B cell (primary cell): ENCODE data around the gene LRRC66.

Experiments
- EZH2 ChIP-seq: IDR thresholded peaks from 2 replicates; pipeline ENCODE4 v1.6.1; 2012; ENCODE audit warnings: borderline replicate concordance, low read depth, mild to moderate bottlenecking, moderate library complexity, low read length; ENCODE audit not compliant: insufficient read depth, poor library complexity, severe bottlenecking
- TF ChIP-seq, protein P1 (sequence below): fragments of 200-600 bp; IDR thresholded peaks from one replicate; pipeline ENCODE4 v1.8.0; 2022; ENCODE audit warnings: antibody characterized with exemption, mild to moderate bottlenecking

DNA sequence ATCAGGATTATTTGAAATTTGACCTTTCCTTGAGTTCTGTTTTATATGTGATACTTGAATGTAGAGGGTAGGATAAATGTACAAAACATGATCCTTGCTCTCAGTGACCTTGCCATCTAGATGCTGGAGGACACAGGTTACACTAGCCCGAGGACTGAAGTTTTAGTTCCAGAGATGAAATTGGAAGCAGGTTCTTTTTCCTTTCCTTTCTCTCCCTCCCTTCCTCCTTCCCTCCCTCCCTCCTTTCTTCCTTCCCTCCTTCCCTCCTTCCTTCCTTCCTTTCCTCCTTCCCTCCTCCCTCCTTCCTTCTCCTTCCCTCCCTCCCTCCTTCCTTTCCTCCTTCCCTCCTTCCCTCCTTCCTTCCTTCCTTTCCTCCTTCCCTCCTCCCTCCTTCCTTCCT is 54.3 kb downstream of the LRRC66 start:
- TF ChIP-seq, protein P1, sequence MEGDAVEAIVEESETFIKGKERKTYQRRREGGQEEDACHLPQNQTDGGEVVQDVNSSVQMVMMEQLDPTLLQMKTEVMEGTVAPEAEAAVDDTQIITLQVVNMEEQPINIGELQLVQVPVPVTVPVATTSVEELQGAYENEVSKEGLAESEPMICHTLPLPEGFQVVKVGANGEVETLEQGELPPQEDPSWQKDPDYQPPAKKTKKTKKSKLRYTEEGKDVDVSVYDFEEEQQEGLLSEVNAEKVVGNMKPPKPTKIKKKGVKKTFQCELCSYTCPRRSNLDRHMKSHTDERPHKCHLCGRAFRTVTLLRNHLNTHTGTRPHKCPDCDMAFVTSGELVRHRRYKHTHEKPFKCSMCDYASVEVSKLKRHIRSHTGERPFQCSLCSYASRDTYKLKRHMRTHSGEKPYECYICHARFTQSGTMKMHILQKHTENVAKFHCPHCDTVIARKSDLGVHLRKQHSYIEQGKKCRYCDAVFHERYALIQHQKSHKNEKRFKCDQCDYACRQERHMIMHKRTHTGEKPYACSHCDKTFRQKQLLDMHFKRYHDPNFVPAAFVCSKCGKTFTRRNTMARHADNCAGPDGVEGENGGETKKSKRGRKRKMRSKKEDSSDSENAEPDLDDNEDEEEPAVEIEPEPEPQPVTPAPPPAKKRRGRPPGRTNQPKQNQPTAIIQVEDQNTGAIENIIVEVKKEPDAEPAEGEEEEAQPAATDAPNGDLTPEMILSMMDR: no peak
- TF ChIP-seq EZH2: no peak
